Gastrocnemius medialis (tissue), 4 donors: Measurements from ENCODE around the gene LRRN3.

Source experiments
- CTCF ChIP-seq, 5 experiments: fragments of 450-650 bp in 3 of 5; fragments of 200-600 bp in 2 of 5; sonication (generic) in 2 of 5; IDR thresholded peaks in 4 of 5; conservative IDR thresholded peaks in 1 of 5; 1 replicate in 4 of 5; 2 replicates in 1 of 5; pipeline ENCODE4 v1.5.1; 2016 to 2019; ENCODE audit warnings: antibody characterized with exemption in 5 of 5, mild to moderate bottlenecking in 3 of 5, moderate library complexity in 3 of 5
- POLR2A ChIP-seq, 2 donors: fragments of 450-650 bp; IDR thresholded peaks; one replicate each; pipeline ENCODE4 v1.6.1; 2017; ENCODE audit warnings: antibody characterized with exemption in 2 of 2, mild to moderate bottlenecking in 2 of 2, moderate library complexity in 2 of 2

GRCh38 chr7:111067251-111067650 lies 23.7 kb upstream of the LRRN3 start:
- no peak for TF ChIP-seq CTCF (IDR thresholded peaks at IDR 0.05 in 4 of 5, conservative IDR thresholded peaks at IDR 0.05 in 1 of 5)
- no peak for TF ChIP-seq POLR2A (IDR thresholded peaks at IDR 0.05)
